Chondrocyte (in vitro differentiated cells): ENCODE results near the gene KATNBL1. TPM values are rescaled to one million over a fixed set of nuclear protein-coding genes. Genes with fewer than 3 reads are reported as not detected.

Experiments
- DNase-seq: peaks from one replicate; pipeline ENCODE4 v3.0.0; 2021; ENCODE audit warnings: mixed read lengths, low spot score
- H3K27ac Mint-ChIP-seq: one replicate; pipeline ENCODE4 v1.8.0; 2021; ENCODE audit warnings: mild to moderate bottlenecking, moderate library complexity, mixed read lengths; ENCODE audit not compliant: unreplicated experiment
- H3K27me3 Mint-ChIP-seq: 2 replicates; pipeline ENCODE4 v1.8.0; 2021; ENCODE audit warnings: low read depth, mixed read lengths
- H3K36me3 Mint-ChIP-seq: 2 replicates; pipeline ENCODE4 v1.8.0; 2021; ENCODE audit warnings: low read depth, mixed read lengths
- H3K4me1 Mint-ChIP-seq: 2 replicates; pipeline ENCODE4 v1.8.0; 2021; ENCODE audit warnings: low read depth, mild to moderate bottlenecking, mixed read lengths
- H3K4me3 Mint-ChIP-seq: one replicate; pipeline ENCODE4 v1.8.0; 2021; ENCODE audit warnings: mild to moderate bottlenecking, moderate library complexity, mixed read lengths; ENCODE audit not compliant: unreplicated experiment
- H3K9me3 Mint-ChIP-seq: 2 replicates; pipeline ENCODE4 v1.8.0; 2021; ENCODE audit warnings: low read depth, mixed read lengths
- CTCF ChIP-seq: fragments of 200-600 bp; sonication (generic); IDR thresholded peaks from 2 replicates; pipeline ENCODE4 v1.5.0; 2021; ENCODE audit warnings: antibody characterized with exemption, mild to moderate bottlenecking, moderate library complexity
- total RNA-seq: library from RNA; stranded (reverse); gene quantifications from 3 replicates; pipeline ENCODE4 v1.2.1, GENCODE V29; 2021

The KATNBL1 gene
- total RNA-seq, 1 donor from 2014 or later, result 42.0 TPM

- no peak overlapping the region for H3K4me3 Mint-ChIP-seq
- H3K27ac Mint-ChIP-seq, result no peak overlapping the region
- no peak for DNase-seq
- peaks cover 38% of the 10 kb centered on the region for H3K36me3 Mint-ChIP-seq
- no peaks in the 10 kb centered on the region for H3K27me3 Mint-ChIP-seq
- no peak for TF ChIP-seq CTCF
- H3K9me3 Mint-ChIP-seq, result no peaks in the 10 kb centered on the region
- peaks cover 3% of the 10 kb centered on the region for H3K4me1 Mint-ChIP-seq
Measured at GRCh38 chr15:34147371-34148140, 62.3 kb downstream of the KATNBL1 start.

- Mint-ChIP-seq H3K36me3 (peaks cover 2% of the 10 kb centered on the region), H3K4me1 (no peaks in the 10 kb centered on the region), H3K27me3 (no peaks in the 10 kb centered on the region), H3K9me3 (no peaks in the 10 kb centered on the region), H3K27ac (no peak overlapping the region), H3K4me3 (no peak overlapping the region)
- no peak for TF ChIP-seq CTCF
- DNase-seq, result no peak
Measured at GRCh38 chr15:34133511-34133910, 76.4 kb downstream of the KATNBL1 start.

- no peaks in the 10 kb centered on the region for H3K27me3 Mint-ChIP-seq
- H3K36me3 Mint-ChIP-seq, result no peaks in the 10 kb centered on the region
- no peak overlapping the region for H3K27ac Mint-ChIP-seq
- H3K4me3 Mint-ChIP-seq, result no peak overlapping the region
- no peaks in the 10 kb centered on the region for H3K4me1 Mint-ChIP-seq
- no peaks in the 10 kb centered on the region for H3K9me3 Mint-ChIP-seq
- TF ChIP-seq CTCF, result no peak
- DNase-seq, result no peak
Measured at GRCh38 chr15:34132881-34133280, 77.0 kb downstream of the KATNBL1 start.

- no peak for TF ChIP-seq CTCF
- Mint-ChIP-seq H3K27me3 (no peaks in the 10 kb centered on the region), H3K36me3 (no peaks in the 10 kb centered on the region), H3K4me1 (no peaks in the 10 kb centered on the region), H3K9me3 (no peaks in the 10 kb centered on the region), H3K4me3 (no peak overlapping the region), H3K27ac (no peak overlapping the region)
- DNase-seq, result no peak
Measured at GRCh38 chr15:34128898-34129297, 81.0 kb downstream of the KATNBL1 start.

- no peak for TF ChIP-seq CTCF
- H3K9me3 Mint-ChIP-seq, result peaks cover 4% of the 10 kb centered on the region
- no peak overlapping the region for H3K4me3 Mint-ChIP-seq
- no peaks in the 10 kb centered on the region for H3K36me3 Mint-ChIP-seq
- DNase-seq, result no peak
- peaks cover 8% of the 10 kb centered on the region for H3K4me1 Mint-ChIP-seq
- peak overlapping the region; percentile 22 for H3K27ac Mint-ChIP-seq
- no peaks in the 10 kb centered on the region for H3K27me3 Mint-ChIP-seq
Measured at GRCh38 chr15:34126522-34126921, 83.4 kb downstream of the KATNBL1 start.
